Upper lobe of left lung (tissue), 6 donors: ENCODE data around the gene MID2. TPM values are rescaled to one million over a fixed set of nuclear protein-coding genes. Genes with fewer than 3 reads are reported as not detected.
"Not testable (repeated sequence)": the region's sequence is repeated elsewhere in the genome, so short reads cannot be mapped to it uniquely, and the experiment has no call there.

Experiments used
- ATAC-seq, 2 donors: fragments of 200-7000 bp; cut with Tn5 transposase; one replicate each; pipeline ENCODE4 v1.9.1; 2022; ENCODE audit warnings: mild to moderate bottlenecking in 2 of 2, moderate library complexity in 2 of 2; ENCODE audit not compliant: low FRiP score in 2 of 2
- DNase-seq, 2 donors: peaks; one replicate each; pipeline ENCODE4 v3.0.0-alpha.2; 2019 to 2020
- H3K27ac ChIP-seq, 4 donors: fragments of 200-600 bp; sonication (generic); one replicate each; pipeline ENCODE4 v1.5.1; 2016 to 2019
- H3K27me3 ChIP-seq, 4 donors: fragments of 200-600 bp; sonication (generic); one replicate each; pipeline ENCODE4 v1.5.1; 2017 to 2019
- H3K36me3 ChIP-seq, 4 donors: fragments of 200-600 bp; sonication (generic); one replicate each; pipeline ENCODE4 v1.5.1; 2016 to 2019
- H3K4me1 ChIP-seq, 4 donors: fragments of 200-600 bp; sonication (generic); one replicate each; pipeline ENCODE4 v1.5.1; 2018 to 2019
- H3K4me3 ChIP-seq, 4 donors: fragments of 200-600 bp; sonication (generic); one replicate each; pipeline ENCODE4 v1.5.1; 2017 to 2019; ENCODE audit warnings: mild to moderate bottlenecking in 2 of 4, moderate library complexity in 1 of 4
- H3K9me3 ChIP-seq, 4 donors: fragments of 200-600 bp; sonication (generic); one replicate each; pipeline ENCODE4 v1.5.1; 2018 to 2019
- CTCF ChIP-seq, 6 experiments: fragments of 450-650 bp in 4 of 6; fragments of 200-600 bp in 2 of 6; sonication (generic) in 2 of 6; IDR thresholded peaks; one replicate each; pipeline ENCODE4 v1.5.1; 2016 to 2019; ENCODE audit warnings: antibody characterized with exemption in 6 of 6
- EP300 ChIP-seq, 4 donors: sonication (generic); formaldehyde crosslinking; IDR thresholded peaks; one replicate each; pipeline ENCODE4 v1.5.1; 2017; ENCODE audit warnings: antibody characterized with exemption in 4 of 4, control low read depth in 2 of 4
- POLR2A ChIP-seq, 4 donors: fragments of 450-650 bp; IDR thresholded peaks; one replicate each; pipeline ENCODE4 v1.5.1; 2016 to 2017; ENCODE audit warnings: antibody characterized with exemption in 4 of 4, mild to moderate bottlenecking in 2 of 4
- POLR2AphosphoS5 ChIP-seq, 2 donors: sonication (generic); formaldehyde crosslinking; IDR thresholded peaks; one replicate each; pipeline ENCODE4 v1.5.1; 2017; ENCODE audit warnings: antibody characterized with exemption in 2 of 2
- WGBS, 2 donors: methylation state at CpG; one replicate each; pipeline ENCODE4 v1.1.5; 2017 to 2018; 5-methylcytosine and 5-hydroxymethylcytosine counted together
- total RNA-seq, 6 donors: library from RNA; depleted of rRNA in 4 of 6; stranded (reverse); fragments of >200 nt in 4 of 6; gene quantifications; one replicate each; pipeline versions ENCODE4 v1.1.0 to v1.2.1, GENCODE V29; 2016 to 2021
- donor health status: DM: no; HTN: no; CAD: no; lungs with moderate emphysema.
- donor health status: DM: no; HTN: yes; CAD: no; lungs with severe emphysema.

MID2 gene
- total RNA-seq, 6 donors from 2014 or later: 12.7 to 21.2 (median 17.1) TPM

- Histone ChIP-seq H3K4me1 (no peaks in the 10 kb centered on the region), H3K27me3 (no peaks in the 10 kb centered on the region), H3K9me3 (no peaks in the 10 kb centered on the region), H3K36me3 (no peaks in the 10 kb centered on the region), H3K4me3 (no peak overlapping the region), H3K27ac (no peak overlapping the region)
- no peak for TF ChIP-seq POLR2A (IDR thresholded peaks at IDR 0.05)
- TF ChIP-seq CTCF (IDR thresholded peaks at IDR 0.05): no peak
- TF ChIP-seq EP300 (IDR thresholded peaks at IDR 0.05): no peak
- ATAC-seq (no peak), DNase-seq (no peak)
- WGBS, 2 donors: 57 to 65% methylated on average over 2 of the region's 2 CpGs
Observed at GRCh38 chrX:107851215-107851614, 25.5 kb downstream of the MID2 start.

- ATAC-seq, H3K27ac ChIP-seq, H3K36me3 ChIP-seq, H3K9me3 ChIP-seq, H3K4me1 ChIP-seq, H3K4me3 ChIP-seq, H3K27me3 ChIP-seq, DNase-seq: not testable (repeated sequence)
- 82 to 98% methylated on average over 7 of the region's 7 CpGs for WGBS, 2 donors
Observed at GRCh38 chrX:107851665-107852064, 26.0 kb downstream of the MID2 start.

- no peaks in the 10 kb centered on the region for H3K36me3 ChIP-seq
- no peak overlapping the region for H3K4me3 ChIP-seq
- H3K27me3 ChIP-seq: no peaks in the 10 kb centered on the region
- TF ChIP-seq POLR2AphosphoS5 (IDR thresholded peaks at IDR 0.05) (no peak), POLR2A (IDR thresholded peaks at IDR 0.05) (no peak), CTCF (IDR thresholded peaks at IDR 0.05) (no peak), EP300 (IDR thresholded peaks at IDR 0.05) (no peak)
- H3K27ac ChIP-seq: no peak overlapping the region
- H3K4me1 ChIP-seq: no peaks in the 10 kb centered on the region
- DNase-seq: no peak
- H3K9me3 ChIP-seq: no peaks in the 10 kb centered on the region
- no peak for ATAC-seq
Observed at GRCh38 chrX:107856289-107856688, 30.6 kb downstream of the MID2 start.

- not testable (repeated sequence) for H3K4me1 ChIP-seq, H3K27me3 ChIP-seq, ATAC-seq, DNase-seq, H3K9me3 ChIP-seq, H3K4me3 ChIP-seq, H3K36me3 ChIP-seq
- H3K27ac ChIP-seq: peak overlapping the region in 1 of 4 donors; percentile 15
- 81 to 83% methylated on average over 5 of the region's 5 CpGs for WGBS, 2 donors
Observed at GRCh38 chrX:107857041-107857440, 31.4 kb downstream of the MID2 start.

GRCh38 chrX:107857837-107858236 lies 32.2 kb downstream of the MID2 start:
- Histone ChIP-seq H3K4me1 (no peaks in the 10 kb centered on the region), H3K9me3 (no peaks in the 10 kb centered on the region), H3K36me3 (peaks cover 0 to 3% (median 0%) of the 10 kb centered on the region in 4 donors), H3K27ac (peak overlapping the region in 1 of 4 donors; percentile 15), H3K4me3 (no peak overlapping the region), H3K27me3 (no peaks in the 10 kb centered on the region)
- ATAC-seq (no peak), DNase-seq (no peak)
- no peak for TF ChIP-seq CTCF (IDR thresholded peaks at IDR 0.05)
- WGBS, 2 donors: 73% methylated on average over 5 of the region's 5 CpGs

GRCh38 chrX:107861056-107861455 lies 35.4 kb downstream of the MID2 start:
- ATAC-seq: no peak
- no peak overlapping the region for H3K27ac ChIP-seq
- peaks cover 0 to 3% (median 0%) of the 10 kb centered on the region in 4 donors for H3K36me3 ChIP-seq
- no peak for TF ChIP-seq CTCF (IDR thresholded peaks at IDR 0.05)
- TF ChIP-seq EP300 (IDR thresholded peaks at IDR 0.05): no peak
- TF ChIP-seq POLR2A (IDR thresholded peaks at IDR 0.05): no peak
- TF ChIP-seq POLR2AphosphoS5 (IDR thresholded peaks at IDR 0.05): no peak
- DNase-seq: no peak
- no peaks in the 10 kb centered on the region for H3K27me3 ChIP-seq
- H3K4me1 ChIP-seq: no peaks in the 10 kb centered on the region
- H3K9me3 ChIP-seq: no peaks in the 10 kb centered on the region
- WGBS, 2 donors: 84 to 98% methylated on average over 4 of the region's 4 CpGs
- no peak overlapping the region for H3K4me3 ChIP-seq
